ENCODE measurements around the gene STAU1.
"Not testable (repeated sequence)": the region's sequence is repeated elsewhere in the genome, so short reads cannot be mapped to it uniquely, and the experiment has no call there.

STAU1 gene

GRCh38 chr20:49203011-49203410 lies 14.9 kb upstream of the STAU1 start:
- no peak for DNase-seq

DNA sequence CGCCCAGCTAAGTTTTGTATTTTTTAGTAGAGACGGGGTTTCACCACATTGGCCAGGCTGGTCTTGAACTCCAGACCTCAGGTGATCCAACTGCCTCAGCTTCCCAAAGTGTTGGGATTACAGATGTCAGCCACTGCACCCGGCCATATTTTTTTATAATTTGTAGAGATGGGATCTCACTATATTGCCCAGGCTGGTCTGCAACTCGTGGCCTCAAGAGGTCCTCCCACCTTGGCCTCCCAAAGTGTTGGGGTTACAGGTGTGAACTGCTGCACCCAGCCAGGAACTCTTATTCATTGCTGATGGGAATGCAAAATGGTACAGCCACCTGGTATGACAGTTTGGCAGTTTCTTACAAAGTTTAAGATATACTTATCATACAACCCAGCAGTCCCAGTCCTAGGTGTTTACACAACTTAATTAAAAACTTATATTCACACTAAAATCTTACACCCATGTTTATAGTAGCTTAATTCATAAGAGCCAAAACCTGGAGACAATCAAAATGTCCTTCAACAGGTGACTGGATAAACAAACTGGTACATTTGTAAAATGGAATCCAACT lies 11.7 kb upstream of the STAU1 start:
- no peak for DNase-seq

- DNase-seq: not testable (repeated sequence)
Observed at GRCh38 chr20:49192944-49193518, 4.9 kb upstream of the STAU1 start.

DNA sequence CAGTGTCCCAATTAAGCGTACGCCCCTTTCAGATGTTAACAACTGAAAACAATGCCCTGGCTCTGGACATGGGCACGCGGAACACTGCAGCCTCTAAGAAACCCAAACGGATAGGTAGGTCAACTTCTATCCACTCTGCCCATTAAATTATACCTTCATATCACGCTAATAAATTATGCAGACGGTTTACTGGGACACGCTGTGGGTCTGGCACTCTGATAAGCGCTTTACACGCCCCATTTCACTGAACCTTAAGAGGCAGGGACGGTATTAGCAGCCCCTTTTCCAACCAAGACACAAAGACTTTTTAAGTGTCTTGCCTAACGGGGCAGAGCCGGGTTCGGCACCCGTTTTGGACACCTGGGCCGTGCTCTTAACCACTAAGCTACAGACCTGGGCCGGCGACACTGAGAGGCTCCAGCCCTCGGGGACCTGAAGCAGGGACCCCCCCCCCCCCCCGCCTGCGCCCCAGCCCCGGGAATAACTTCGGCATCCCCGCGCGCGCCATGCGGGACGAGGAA lies 744 bp downstream of the STAU1 start:
- peak; percentile 1 to 38 for DNase-seq

- DNase-seq: peak; percentile 77 to 87
Observed at GRCh38 chr20:49186535-49187329, 1.4 kb downstream of the STAU1 start.

GRCh38 chr20:49185071-49185761 lies 2.9 kb downstream of the STAU1 start:
- no peak for DNase-seq

- DNase-seq: no peak
Observed at GRCh38 chr20:49184691-49185070, 3.5 kb downstream of the STAU1 start.

GRCh38 chr20:49184084-49184501 lies 4.0 kb downstream of the STAU1 start:
- DNase-seq: not testable (repeated sequence)

GRCh38 chr20:49183444-49183843 lies 4.7 kb downstream of the STAU1 start:
- no peak for DNase-seq

DNA sequence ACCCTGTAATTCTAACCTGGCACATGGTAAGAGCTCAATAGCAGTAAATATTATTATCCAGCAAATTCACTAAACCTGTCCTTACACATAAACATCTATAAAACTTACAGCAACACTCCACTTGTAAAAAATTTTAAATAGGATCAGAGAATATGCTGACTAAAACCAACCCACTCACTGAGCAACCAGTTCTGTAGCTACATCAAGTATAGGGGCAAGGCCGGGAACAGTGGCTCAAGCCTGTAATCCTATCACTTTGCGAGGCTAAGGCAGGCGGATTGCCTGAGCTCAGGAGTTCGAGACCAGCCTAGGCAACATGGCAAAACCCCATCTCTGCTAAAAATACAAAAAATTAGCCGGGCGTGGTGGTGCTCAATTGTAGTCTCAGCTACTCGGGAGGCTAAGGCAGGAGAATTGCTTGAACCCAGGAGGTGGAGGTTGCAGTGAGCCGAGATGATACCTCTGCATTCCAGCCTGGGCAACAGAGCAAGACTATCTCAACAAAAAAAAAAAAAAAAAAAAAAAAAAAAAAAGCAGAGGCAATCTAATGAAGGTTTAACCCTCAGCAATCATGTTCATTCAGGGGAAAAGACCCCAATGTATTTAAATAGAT lies 6.8 kb downstream of the STAU1 start:
- DNase-seq: no peak

DNA sequence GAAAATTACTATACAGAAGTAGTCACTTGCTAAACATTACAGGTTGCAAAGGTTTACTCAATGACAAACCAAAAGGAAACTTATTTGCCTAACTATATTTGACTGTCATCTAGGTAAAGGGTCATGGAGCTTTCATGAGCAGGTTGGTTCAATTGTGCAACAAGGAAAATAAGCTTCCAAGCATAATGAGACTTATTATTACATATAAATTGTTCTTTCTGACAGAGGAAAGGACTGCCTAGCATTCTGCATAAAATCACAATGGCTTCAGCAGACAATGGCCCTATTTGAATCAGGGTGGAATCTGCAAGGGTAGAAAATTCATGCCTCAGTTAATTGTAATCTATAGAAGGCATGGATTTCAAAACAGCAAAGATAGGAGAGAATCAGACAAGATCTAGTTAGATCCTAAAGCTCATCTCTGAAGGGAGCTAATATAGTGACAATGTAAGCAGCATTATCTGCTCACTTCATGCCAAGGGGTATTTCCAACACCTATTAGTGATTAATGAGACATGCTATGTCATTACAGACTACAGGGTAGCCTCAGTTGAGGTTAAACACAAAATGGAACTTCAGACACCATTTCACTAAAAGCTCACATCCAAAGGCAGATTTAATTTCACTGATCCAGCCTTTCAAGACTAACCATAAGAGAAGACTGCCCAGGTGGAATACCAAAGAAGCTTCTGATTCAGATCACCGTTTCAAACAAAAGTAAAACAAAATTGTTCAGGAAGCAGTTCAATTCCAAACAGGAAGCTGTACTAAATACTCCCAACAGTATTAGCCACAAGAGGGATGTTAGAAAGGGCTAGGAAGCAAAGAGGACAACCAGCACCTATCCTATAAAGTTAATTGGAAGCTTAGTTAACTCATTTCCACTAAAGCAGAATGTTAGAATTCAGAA lies 8.5 kb downstream of the STAU1 start:
- no peak for DNase-seq

DNA sequence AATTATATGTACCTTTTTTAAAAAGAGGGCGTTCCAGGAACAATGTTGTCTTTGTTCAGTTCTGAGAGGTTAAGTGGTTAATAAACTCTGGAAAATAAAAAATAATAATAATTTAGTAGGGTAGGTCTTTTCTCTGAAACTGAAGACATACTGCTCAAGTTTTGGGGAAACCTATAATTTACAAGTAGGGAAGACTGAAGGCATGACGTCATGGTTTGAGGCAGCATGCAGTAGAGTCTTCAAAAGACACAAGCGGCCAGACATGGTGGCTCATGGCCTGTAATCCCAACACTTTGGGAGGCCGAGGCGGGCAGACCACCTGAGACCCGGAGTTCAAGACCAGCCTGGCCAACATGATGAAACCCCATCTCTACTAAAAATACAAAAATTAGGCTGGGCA lies 14.0 kb downstream of the STAU1 start:
- no peak for DNase-seq

DNA sequence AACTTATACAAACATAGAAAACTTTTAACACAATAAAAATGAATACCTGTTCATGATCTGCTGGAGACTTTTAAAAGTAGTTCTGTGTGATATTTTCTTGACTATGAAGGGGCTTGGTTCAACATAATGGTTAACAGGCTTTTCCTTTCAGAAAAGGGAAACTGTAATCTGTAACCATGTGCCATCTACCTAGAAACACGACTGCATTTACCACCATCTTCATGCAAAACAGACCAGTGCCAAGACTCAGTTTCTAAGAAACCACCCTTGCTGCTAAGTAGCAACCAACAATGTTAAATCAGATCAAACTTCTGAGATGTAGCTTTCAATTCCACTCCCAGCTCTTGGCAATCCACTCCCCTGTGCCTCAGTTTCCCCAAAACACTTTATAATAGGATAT lies 15.7 kb downstream of the STAU1 start:
- DNase-seq: no peak

DNA sequence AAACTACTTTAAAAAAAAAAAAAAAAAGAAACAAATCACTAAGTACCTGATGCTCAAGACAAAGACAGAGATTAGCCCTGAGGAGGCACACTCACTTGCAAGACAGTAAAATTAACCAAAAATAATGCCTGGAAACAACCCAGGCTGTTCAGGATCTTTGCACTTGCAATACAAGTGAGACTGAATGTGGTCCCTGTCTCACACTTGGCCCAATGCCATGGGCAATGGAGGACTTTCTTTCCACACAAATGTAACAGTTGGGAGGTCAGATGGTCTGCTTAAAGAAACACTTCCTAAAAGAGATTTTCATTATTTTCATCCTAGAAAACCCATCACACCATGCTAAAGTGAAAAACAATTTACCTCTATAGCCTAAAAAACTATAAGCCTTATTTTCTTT lies 16.2 kb downstream of the STAU1 start:
- no peak for DNase-seq

DNA sequence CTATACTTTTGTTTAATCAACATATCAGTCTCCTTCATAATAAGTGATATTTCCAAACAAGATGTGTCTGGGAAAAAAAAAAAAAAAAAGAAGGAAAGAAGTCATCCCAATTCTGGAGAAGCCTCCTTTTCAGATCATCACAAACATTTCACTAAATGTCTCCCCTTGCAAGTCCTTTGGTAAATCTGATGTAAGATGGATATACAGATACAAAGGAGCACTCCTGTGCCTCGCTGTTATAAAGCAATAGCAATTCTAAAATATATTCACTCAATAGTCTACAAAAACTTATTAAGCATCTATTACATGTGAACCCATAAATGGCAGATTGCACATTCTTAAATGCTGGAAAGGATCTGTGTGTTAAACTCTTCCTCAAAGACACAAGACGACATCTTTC lies 17.4 kb downstream of the STAU1 start:
- DNase-seq: no peak

GRCh38 chr20:49169547-49169946 lies 18.6 kb downstream of the STAU1 start:
- DNase-seq: no peak

GRCh38 chr20:49168864-49169263 lies 19.3 kb downstream of the STAU1 start:
- not testable (repeated sequence) for DNase-seq

DNA sequence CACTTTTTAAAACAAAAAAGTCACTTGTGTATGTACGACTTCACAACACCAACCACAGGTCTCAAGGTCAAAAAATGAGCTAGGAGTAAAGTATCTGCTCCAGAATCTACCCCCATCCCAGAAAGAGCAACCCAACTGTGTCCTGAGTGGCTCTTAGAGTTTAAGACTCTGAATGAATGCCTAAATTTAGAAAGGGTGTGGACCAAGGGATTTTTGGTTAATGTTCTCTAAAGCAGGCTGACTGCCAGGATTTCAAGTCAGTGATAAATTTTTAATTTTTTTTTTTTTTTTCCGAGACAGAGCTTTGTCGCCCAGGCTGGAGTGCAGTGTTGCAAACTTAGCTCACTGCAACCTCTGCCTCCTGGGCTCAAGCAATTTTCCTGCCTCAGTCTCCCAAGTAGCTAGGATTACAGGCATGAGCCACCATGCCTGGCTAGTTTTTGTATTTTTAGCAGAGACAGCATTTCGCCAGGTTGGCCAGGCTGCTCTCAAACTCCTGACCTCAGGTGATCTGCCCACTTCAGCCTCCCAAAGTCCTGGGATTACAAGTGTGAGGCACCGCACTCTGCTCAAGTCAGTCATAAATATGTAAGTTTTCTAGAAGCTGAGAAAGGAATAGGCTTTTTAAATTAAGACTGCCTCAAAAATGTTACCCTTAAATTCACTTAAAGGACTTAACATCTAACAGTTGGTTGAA lies 20.2 kb downstream of the STAU1 start:
- no peak for DNase-seq

DNA sequence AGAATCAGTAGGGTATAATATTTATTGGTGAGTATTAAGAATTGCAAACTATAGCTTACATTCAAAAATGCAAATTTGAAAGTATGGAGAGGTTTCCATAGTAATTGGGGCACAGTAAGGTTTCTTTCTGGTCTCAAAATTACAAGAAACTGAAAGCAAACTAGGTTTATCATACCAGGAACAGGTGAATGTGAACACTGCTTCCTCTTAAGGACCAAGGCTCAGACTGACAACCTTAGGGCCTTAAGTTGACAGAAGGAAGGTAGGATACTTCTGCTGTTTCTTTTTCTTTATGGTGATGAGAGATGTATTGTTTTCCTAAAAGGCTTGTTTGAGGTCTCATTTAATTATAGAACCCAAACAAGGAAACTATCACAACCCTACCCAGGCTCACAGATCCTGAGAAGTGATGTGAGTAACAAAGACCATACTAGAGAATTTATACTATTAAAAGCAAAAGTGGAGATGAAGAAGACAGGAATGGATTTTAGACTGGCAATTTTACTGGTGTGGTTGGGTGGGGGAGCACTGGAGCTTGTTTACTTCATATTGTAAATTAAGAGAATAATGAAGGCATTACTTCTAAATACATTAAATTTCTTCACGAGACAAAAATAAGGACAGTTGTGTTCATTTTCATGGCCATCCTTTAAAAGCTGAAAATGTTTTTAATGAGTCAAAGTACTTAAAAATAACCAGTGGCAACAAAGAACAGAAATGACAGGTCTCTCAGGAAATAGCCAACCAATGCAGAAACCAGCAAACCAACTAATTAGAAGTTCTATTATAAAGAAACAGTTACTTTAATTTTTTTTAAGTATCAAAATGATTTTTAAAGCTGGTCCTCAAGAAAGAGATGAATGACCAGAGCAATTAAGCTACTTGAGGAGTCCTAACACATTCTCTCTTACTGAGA lies 21.3 kb downstream of the STAU1 start:
- peak in 1 of 2 donors; percentile 45 for DNase-seq

DNA sequence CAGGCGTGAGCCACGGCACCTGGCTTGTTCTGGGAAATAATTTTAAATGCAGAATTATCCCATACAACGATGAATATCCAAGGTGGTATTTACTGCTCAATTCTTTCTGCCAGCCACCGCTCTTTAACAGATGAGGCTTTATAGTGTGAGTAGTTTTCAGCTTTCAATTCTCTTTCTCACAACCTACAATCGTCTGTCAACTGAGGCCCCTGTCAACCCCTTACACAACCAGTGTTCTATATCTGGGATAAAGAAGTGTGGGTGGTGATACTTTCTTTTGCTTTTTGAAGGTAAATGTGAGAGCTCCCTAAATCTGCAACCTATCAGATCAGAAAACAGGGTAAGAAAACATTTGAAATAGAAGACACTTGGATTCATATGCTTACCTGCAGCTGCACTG lies 22.5 kb downstream of the STAU1 start:
- no peak for DNase-seq

Data from CD4-positive, alpha-beta T cell treated with Interferon alpha-2 for 1 hour (primary cell).